PFSK-1 (cell line): Measurements from ENCODE around the gene OCIAD2.

Experiments
- POLR2AphosphoS5 ChIP-seq: IDR thresholded peaks from 2 replicates; pipeline ENCODE4 v1.6.1; 2012; ENCODE audit warnings: low read depth, mild to moderate bottlenecking, control low read depth, low read length, moderate library complexity
- REST ChIP-seq, 2 experiments: IDR thresholded peaks; 2 replicates each; pipeline versions ENCODE4 v1.6.1 to v1.8.0; 2011 to 2012; ENCODE audit warnings: low read depth in 2 of 2, low read length in 2 of 2, control low read depth in 1 of 2, inconsistent platforms in 1 of 2, mild to moderate bottlenecking in 1 of 2, moderate library complexity in 1 of 2; ENCODE audit not compliant: insufficient read depth in 1 of 2
- SIN3A ChIP-seq: IDR thresholded peaks from 2 replicates; pipeline ENCODE4 v1.6.1; 2012; ENCODE audit warnings: mild to moderate bottlenecking, low read length, moderate library complexity, borderline replicate concordance; ENCODE audit not compliant: insufficient read depth

GRCh38 chr4:48908687-48909086, 2.1 kb upstream of the OCIAD2 start:
- TF ChIP-seq SIN3A (no peak), POLR2AphosphoS5 (no peak), REST (IDR thresholded peaks at IDR 0.05; ENCODE audit: insufficient read depth in 1 of 2, low read depth in 2 of 2, low read length in 2 of 2) (no peak)
